Nephron (organoid): ENCODE measurements around the gene PRPF39.

Experiments
- H3K27ac Mint-ChIP-seq, 3 experiments: 2 replicates each; pipeline ENCODE4 v1.8.0; 2020; ENCODE audit warnings: mixed read lengths in 3 of 3, mild to moderate bottlenecking in 2 of 3, moderate library complexity in 1 of 3
- H3K27me3 Mint-ChIP-seq: 2 replicates; pipeline ENCODE4 v1.8.0; 2021; ENCODE audit warnings: low read depth, mild to moderate bottlenecking, moderate library complexity, mixed read lengths
- H3K36me3 Mint-ChIP-seq: 2 replicates; pipeline ENCODE4 v1.8.0; 2020; ENCODE audit warnings: low read depth, mixed read lengths
- H3K4me1 Mint-ChIP-seq: 2 replicates; pipeline ENCODE4 v1.8.0; 2020; ENCODE audit warnings: mixed read lengths
- H3K4me3 Mint-ChIP-seq, 3 experiments: 2 replicates each; pipeline ENCODE4 v1.8.0; 2020; ENCODE audit warnings: mild to moderate bottlenecking in 3 of 3, mixed read lengths in 3 of 3, moderate library complexity in 2 of 3
- H3K9me3 Mint-ChIP-seq: 2 replicates; pipeline ENCODE4 v1.8.0; 2020; ENCODE audit warnings: mixed read lengths
- CTCF ChIP-seq, 3 experiments: fragments of 200-600 bp; sonication (generic); IDR thresholded peaks; one replicate each; pipeline ENCODE4 v1.5.0; 2021; ENCODE audit warnings: antibody characterized with exemption in 3 of 3; ENCODE audit not compliant: unreplicated experiment in 3 of 3

Gene PRPF39

GRCh38 chr14:45083976-45084722 lies at the start of gene PRPF39:
PRPF39 (plus strand) TSS chr14:45084116; CDS start chr14:45095240, 11,124 bp downstream.
- Mint-ChIP-seq H3K4me3 (peak within 1 kb of the TSS; percentile 96 to 100 (median 100)), H3K36me3 (peaks cover 14% of the 10 kb centered on the region), H3K27ac (peak within 1 kb of the TSS; percentile 81 to 99 (median 98)), H3K4me1 (peaks cover 47% of the 10 kb centered on the region), H3K9me3 (no peaks in the 10 kb centered on the region), H3K27me3 (no peaks in the 10 kb centered on the region)
- no peak for TF ChIP-seq CTCF (IDR thresholded peaks at IDR 0.05; ENCODE audit: unreplicated experiment in 3 of 3)

- Mint-ChIP-seq H3K36me3 (peaks cover 71% of the 10 kb centered on the region), H3K4me1 (no peaks in the 10 kb centered on the region), H3K9me3 (peaks cover 4% of the 10 kb centered on the region), H3K27ac (no peak overlapping the region), H3K4me3 (no peak overlapping the region), H3K27me3 (no peaks in the 10 kb centered on the region)
- no peak for TF ChIP-seq CTCF (IDR thresholded peaks at IDR 0.05; ENCODE audit: unreplicated experiment in 3 of 3)
Measured at GRCh38 chr14:45034730-45035129, 49.2 kb upstream of the PRPF39 start.

- TF ChIP-seq CTCF (IDR thresholded peaks at IDR 0.05; ENCODE audit: unreplicated experiment in 3 of 3), result no peak
- Mint-ChIP-seq H3K9me3 (peaks cover 4% of the 10 kb centered on the region), H3K36me3 (peaks cover 77% of the 10 kb centered on the region), H3K27me3 (no peaks in the 10 kb centered on the region), H3K4me3 (no peak overlapping the region), H3K27ac (no peak overlapping the region), H3K4me1 (no peaks in the 10 kb centered on the region)
Measured at GRCh38 chr14:45038256-45038655, 45.7 kb upstream of the PRPF39 start.

GRCh38 chr14:45038865-45039264 lies 45.1 kb upstream of the PRPF39 start:
- no peaks in the 10 kb centered on the region for H3K27me3 Mint-ChIP-seq
- TF ChIP-seq CTCF (IDR thresholded peaks at IDR 0.05; ENCODE audit: unreplicated experiment in 3 of 3), result no peak
- H3K9me3 Mint-ChIP-seq, result peaks cover 4% of the 10 kb centered on the region
- no peak overlapping the region for H3K27ac Mint-ChIP-seq
- H3K4me3 Mint-ChIP-seq, result no peak overlapping the region
- H3K4me1 Mint-ChIP-seq, result no peaks in the 10 kb centered on the region
- H3K36me3 Mint-ChIP-seq, result peaks cover 74% of the 10 kb centered on the region

- no peak overlapping the region for H3K27ac Mint-ChIP-seq
- peaks cover 69% of the 10 kb centered on the region for H3K36me3 Mint-ChIP-seq
- no peak for TF ChIP-seq CTCF (IDR thresholded peaks at IDR 0.05; ENCODE audit: unreplicated experiment in 3 of 3)
- no peak overlapping the region for H3K4me3 Mint-ChIP-seq
- H3K4me1 Mint-ChIP-seq, result no peaks in the 10 kb centered on the region
- no peaks in the 10 kb centered on the region for H3K27me3 Mint-ChIP-seq
- peaks cover 4% of the 10 kb centered on the region for H3K9me3 Mint-ChIP-seq
Measured at GRCh38 chr14:45039390-45039789, 44.5 kb upstream of the PRPF39 start.

GRCh38 chr14:45041641-45042040 lies 42.3 kb upstream of the PRPF39 start:
- no peaks in the 10 kb centered on the region for H3K4me1 Mint-ChIP-seq
- H3K36me3 Mint-ChIP-seq, result peaks cover 70% of the 10 kb centered on the region
- H3K27ac Mint-ChIP-seq, result no peak overlapping the region
- H3K4me3 Mint-ChIP-seq, result no peak overlapping the region
- TF ChIP-seq CTCF (IDR thresholded peaks at IDR 0.05; ENCODE audit: unreplicated experiment in 3 of 3), result no peak
- H3K9me3 Mint-ChIP-seq, result peaks cover 2% of the 10 kb centered on the region
- no peaks in the 10 kb centered on the region for H3K27me3 Mint-ChIP-seq
